ENCODE data around the gene VWA8.

GRCh38 chr13:41588899-41589298 lies 372.0 kb downstream of the VWA8 start:
- TF ChIP-seq CTCF (IDR thresholded peaks at IDR 0.05 in 8 of 11, conservative IDR thresholded peaks at IDR 0.05 in 3 of 11) (no peak), POLR2AphosphoS5 (IDR thresholded peaks at IDR 0.05) (no peak), POLR2A (IDR thresholded peaks at IDR 0.05) (no peak)
